D721Med (cell line): ENCODE results near the gene TWF2.
A peak's percentile ranks its signal among the peaks of the same experiment; 100 is the strongest.
"Not testable (repeated sequence)": the region's sequence is repeated elsewhere in the genome, so short reads cannot be mapped to it uniquely, and the experiment has no call there.

Source experiments
- DNase-seq: peaks from one replicate; pipeline ENCODE4 v3.0.0; 2011; ENCODE audit warnings: low spot score; ENCODE audit not compliant: insufficient read length
- FAIRE-seq: peaks from 2 replicates; lab custom pipeline; 2011; peaks lifted over from hg19 to GRCh38; lab: Jason Lieb, UNC
- TF ChIP-seq, protein P1 (sequence below): IDR thresholded peaks from 2 replicates; pipeline ENCODE4 v1.5.1; 2012; ENCODE audit warnings: mild to moderate bottlenecking, control low read depth; ENCODE audit not compliant: insufficient read depth; ENCODE audit errors: missing control alignments

TWF2 gene

DNA sequence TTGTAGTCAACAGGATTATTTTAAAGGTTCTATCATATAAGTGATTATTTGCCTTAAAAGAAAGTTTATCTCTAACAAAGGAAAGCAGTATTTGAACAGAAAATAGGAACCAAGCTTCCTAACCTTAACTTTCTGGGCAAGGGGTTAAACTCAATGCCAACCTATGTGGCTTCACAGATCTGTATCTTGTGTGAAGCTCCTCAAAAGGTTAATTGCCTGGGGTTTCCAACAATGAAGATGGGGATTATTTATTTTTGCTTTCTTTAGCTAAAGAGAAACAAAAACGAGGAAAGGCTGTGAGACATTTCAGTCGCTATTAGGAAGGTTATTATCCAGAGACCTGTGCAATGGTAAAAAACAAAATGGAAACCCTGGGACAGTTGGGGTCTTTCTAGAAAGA lies 40.6 kb upstream of the TWF2 start:
- no peak for FAIRE-seq
- TF ChIP-seq, protein P1, sequence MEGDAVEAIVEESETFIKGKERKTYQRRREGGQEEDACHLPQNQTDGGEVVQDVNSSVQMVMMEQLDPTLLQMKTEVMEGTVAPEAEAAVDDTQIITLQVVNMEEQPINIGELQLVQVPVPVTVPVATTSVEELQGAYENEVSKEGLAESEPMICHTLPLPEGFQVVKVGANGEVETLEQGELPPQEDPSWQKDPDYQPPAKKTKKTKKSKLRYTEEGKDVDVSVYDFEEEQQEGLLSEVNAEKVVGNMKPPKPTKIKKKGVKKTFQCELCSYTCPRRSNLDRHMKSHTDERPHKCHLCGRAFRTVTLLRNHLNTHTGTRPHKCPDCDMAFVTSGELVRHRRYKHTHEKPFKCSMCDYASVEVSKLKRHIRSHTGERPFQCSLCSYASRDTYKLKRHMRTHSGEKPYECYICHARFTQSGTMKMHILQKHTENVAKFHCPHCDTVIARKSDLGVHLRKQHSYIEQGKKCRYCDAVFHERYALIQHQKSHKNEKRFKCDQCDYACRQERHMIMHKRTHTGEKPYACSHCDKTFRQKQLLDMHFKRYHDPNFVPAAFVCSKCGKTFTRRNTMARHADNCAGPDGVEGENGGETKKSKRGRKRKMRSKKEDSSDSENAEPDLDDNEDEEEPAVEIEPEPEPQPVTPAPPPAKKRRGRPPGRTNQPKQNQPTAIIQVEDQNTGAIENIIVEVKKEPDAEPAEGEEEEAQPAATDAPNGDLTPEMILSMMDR: no peak
- no peak for DNase-seq

DNA sequence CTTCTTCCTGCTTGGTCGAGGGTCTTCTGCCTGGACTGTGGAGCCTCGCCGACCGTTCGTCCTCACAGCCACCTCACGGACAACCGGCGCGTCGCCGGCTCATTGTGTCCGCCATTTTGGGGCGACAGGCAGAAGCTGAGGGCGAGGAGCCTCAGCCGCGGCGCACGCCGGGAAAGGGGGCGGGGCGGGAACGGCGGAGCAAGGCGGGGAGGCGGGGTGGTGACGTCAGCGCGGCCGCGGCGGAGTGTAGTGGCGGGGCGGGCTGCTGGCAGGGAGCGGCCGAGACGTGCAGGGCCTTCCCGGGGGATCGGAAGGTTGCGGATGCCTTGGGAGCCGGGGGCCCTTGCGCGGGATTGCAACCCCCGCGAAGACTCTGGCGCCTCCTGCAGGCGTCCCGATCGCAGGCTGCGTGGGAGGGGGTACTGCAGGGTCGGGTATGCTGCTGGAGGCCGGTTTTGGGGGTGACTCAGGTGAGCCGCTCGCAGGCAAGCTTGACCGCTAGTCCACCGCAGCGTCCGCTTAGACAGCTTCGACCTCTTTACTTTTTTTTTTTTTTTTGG lies 39.6 kb upstream of the TWF2 start, which contains the start of gene WDR82:
Gene WDR82 (minus strand): TSS at position 140 of the 560 bp plus-strand sequence. CDS start 288 bp downstream, outside the sequence.
- TF ChIP-seq, protein P1: peak; percentile 42
- no peak for FAIRE-seq
- DNase-seq: peak; percentile 90

DNA sequence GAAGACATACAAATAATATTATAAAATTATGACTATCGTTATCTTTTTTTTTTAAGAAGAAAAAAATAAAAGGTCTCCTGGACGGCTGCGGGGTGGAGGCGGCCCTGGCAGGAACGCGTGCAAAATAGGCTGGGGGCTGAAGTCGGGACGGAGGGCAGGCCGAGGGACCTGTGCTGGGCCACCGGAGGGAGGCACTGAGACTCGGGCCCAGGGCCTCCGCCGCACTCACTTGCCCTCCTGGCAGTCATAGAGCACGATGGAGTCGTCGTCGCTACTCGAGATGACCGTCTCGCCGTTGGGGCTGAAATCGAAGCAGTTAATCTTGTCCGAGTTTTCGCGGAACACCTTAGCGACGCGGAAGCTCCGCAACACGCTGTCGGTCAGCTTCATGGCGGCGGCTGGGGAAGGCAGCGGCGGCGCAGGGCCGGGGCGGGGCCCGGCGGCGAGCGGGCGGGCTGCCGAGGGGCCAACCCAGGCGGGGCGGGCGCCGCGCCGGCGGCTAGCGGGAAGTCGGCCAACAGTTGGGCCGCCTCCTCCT lies 39.1 kb upstream of the TWF2 start:
- TF ChIP-seq, protein P1: no peak
- FAIRE-seq (no peak), DNase-seq (no peak)

DNA sequence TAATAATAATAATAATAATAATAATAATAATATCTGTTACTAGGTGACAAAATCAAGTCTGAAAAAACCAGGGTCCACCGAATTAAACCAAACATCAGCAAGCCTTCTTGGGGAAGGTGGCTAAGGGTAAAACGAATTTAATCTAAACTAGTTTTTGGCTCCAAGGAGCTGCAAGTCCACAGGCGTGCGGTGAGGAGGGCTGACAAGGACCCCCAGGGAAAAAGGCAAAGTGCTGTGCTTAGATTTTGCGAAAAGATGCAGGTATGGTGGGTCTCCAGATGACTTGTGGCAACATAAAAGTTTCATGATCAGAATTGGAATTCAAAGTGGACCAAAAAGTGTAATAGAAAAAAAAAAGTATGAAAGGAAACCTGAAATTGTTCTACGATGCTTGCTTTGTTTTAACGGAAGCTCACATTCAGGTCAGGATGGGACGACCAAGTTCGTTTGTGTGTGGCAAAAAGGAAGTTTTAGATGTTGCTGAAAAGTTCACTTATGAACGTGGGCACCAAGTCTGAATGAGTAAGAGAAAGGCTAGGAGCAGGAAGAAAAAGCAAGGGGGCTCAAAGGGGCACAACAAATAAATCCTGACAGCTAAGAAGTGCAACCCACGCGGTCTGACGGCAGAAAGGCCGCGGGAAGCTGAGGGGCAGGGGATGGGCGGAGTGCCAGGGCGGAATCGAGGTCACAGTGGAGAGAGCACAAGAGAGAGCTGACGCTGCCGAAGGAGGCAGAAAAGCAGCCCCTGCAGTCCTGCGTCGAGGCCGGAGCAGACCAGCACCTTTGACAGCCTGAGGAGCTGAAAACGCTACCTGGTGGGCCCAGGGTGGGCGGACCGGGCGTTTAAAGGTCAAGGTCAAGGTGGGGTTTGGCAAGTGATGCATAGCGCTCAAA lies 38.4 kb upstream of the TWF2 start:
- DNase-seq (no peak), FAIRE-seq (no peak)
- TF ChIP-seq, protein P1: no peak

DNA sequence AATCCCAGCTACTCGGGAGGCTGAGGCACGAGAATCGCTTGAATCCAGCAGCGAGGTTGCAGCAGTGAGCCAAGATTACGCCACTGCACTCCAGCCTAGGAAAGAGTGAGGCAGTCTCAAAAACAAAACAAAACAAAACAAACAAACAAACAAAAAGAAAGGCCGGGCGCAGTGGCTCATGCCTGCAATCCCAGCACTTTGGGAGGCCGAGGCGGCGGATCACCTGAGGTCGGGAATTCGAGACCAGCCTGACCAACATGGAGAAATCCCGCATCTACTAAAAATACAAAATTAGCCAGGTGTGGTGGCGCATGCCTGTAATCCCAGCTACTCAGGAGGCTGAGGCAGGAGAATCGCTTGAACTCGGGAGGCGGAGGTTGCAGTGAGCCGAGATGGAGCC lies 35.8 kb upstream of the TWF2 start:
- DNase-seq, FAIRE-seq: not testable (repeated sequence)

DNA sequence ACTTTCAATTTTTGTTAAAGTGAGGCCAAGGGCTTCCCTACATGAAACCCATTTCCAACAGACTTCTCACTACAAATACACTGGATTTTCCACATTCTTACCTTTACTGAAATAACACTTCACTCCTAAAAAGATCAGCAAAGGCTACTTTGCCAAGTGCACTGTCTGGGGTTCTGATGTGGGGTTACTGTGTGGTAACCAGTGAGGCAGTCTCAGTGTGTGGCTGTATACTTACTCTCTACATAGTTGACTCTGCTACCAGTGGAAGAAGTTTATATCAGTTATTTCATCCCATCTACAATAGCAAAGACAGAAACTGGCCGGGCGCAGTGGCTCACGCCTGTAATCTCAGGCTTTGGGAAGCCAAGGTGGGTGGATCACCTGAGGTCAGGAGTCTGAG lies 33.9 kb upstream of the TWF2 start:
- FAIRE-seq (no peak), DNase-seq (no peak)
- TF ChIP-seq, protein P1: no peak

DNA sequence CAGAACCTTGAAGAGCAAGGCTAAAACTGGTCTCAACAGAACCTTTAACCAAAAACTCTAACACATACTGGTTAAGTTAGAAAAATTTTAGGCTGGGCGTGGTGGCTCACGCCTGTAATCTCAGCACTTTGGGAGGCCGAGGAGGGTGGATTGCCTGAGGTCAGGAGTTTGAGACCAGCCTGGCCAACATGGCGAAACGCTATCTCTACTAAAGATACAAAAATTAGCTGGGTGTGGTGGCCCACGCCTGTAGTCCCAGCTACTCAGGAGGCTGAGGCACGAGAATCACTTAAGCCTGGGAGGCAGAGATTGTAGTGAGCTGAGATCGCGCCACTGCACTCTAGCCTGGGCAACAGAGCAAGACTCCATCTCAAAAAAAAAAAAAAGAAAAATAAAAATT lies 33.2 kb upstream of the TWF2 start:
- DNase-seq, FAIRE-seq: not testable (repeated sequence)

DNA sequence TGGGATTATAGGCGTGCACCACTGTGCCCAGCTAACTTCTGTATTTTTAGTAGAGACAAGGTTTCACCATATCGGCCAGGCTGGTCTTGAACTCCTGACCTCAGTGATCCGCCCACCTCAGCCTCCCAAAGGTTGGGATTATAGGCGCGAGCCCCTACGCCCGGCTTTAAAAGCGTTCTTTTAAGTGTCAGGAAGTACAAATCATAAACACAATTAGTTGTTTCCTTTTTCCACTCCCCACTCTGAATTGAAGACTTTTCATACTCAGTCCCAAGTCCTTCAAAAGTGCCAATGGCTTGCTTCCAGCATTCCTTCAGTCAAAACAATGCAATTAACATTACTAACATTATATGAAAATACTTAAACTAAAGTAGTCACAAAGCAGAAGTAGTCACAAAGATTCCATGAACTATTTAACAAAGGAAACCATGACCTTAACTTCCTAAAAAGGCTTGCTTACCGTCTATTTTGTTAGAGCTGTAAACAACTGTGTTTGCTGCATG lies 31.3 kb upstream of the TWF2 start:
- DNase-seq (no peak), FAIRE-seq (no peak)
- TF ChIP-seq, protein P1: no peak
